ENCODE measurements around the gene TXNDC12.

DNA sequence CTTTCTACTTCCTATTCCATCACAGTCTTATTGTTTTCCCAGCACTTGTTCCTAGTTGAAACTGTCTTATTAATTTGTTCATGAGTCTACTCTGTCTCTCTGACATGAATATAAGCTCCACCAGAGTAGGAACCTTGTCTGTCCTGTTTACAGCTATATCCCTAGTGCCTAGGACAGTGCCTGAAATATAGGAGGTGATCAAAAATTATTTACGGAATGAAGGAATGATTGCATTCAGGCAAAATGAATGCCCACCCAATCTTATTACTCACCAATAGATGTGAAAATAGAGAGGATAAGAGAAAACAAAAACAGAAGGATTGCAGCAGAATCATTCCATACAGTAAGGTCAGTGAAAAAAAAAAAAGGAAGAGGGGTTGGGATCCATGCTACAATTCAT lies 1.1 kb downstream of the TXNDC12 start:
- TF ChIP-seq POLR2A (IDR thresholded peaks at IDR 0.05): no peak
- TF ChIP-seq, protein P1, sequence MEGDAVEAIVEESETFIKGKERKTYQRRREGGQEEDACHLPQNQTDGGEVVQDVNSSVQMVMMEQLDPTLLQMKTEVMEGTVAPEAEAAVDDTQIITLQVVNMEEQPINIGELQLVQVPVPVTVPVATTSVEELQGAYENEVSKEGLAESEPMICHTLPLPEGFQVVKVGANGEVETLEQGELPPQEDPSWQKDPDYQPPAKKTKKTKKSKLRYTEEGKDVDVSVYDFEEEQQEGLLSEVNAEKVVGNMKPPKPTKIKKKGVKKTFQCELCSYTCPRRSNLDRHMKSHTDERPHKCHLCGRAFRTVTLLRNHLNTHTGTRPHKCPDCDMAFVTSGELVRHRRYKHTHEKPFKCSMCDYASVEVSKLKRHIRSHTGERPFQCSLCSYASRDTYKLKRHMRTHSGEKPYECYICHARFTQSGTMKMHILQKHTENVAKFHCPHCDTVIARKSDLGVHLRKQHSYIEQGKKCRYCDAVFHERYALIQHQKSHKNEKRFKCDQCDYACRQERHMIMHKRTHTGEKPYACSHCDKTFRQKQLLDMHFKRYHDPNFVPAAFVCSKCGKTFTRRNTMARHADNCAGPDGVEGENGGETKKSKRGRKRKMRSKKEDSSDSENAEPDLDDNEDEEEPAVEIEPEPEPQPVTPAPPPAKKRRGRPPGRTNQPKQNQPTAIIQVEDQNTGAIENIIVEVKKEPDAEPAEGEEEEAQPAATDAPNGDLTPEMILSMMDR (IDR thresholded peaks at IDR 0.05): no peak

Measured in adrenal gland (tissue), 5 donors.